Measurements from ENCODE around the gene SYVN1.

DNA sequence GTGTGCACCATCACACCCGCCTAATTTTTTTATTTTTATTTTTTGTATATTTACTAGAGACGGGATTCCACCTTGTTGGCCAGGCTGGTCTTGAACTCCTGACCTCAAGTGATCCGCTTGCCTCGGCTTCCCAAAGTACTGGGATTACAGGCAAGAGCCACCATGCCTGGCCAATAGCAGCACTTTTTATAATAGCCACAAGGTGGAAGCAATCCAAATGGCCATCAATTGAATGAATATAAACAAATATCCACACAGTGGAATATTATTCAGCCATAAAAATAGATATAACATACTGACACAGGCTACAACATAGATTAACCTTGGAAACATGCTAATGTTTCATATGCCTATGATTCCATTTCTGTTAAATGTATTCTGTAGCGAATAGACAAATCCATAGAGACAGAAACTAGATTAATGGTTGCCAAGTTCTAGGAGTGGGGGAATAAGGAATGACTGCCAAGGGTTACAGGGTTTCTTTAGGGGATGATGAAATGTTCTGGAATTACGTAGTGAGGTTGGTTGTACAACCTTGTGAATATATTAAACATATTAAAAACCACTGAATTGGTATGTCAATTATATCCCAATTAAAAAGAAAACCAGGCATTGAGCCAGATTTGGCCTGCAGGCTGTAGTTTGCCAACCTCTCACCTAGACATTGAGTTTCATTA, 33.5 kb downstream of the SYVN1 start:
- TF ChIP-seq, protein P1, sequence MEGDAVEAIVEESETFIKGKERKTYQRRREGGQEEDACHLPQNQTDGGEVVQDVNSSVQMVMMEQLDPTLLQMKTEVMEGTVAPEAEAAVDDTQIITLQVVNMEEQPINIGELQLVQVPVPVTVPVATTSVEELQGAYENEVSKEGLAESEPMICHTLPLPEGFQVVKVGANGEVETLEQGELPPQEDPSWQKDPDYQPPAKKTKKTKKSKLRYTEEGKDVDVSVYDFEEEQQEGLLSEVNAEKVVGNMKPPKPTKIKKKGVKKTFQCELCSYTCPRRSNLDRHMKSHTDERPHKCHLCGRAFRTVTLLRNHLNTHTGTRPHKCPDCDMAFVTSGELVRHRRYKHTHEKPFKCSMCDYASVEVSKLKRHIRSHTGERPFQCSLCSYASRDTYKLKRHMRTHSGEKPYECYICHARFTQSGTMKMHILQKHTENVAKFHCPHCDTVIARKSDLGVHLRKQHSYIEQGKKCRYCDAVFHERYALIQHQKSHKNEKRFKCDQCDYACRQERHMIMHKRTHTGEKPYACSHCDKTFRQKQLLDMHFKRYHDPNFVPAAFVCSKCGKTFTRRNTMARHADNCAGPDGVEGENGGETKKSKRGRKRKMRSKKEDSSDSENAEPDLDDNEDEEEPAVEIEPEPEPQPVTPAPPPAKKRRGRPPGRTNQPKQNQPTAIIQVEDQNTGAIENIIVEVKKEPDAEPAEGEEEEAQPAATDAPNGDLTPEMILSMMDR (IDR thresholded peaks at IDR 0.05): peak in 1 of 6 experiments; percentile 18
- no peak for TF ChIP-seq POLR2A (IDR thresholded peaks at IDR 0.05)
